HUES6 (cell line): ENCODE data around the gene C1QTNF1.
"Not testable (repeated sequence)": the region's sequence is repeated elsewhere in the genome, so short reads cannot be mapped to it uniquely, and the experiment has no call there.

Experiments used
- H3K27ac ChIP-seq: 2 replicates; pipeline ENCODE4 v1.7.0; 2013; ENCODE audit warnings: low read depth, mild to moderate bottlenecking, low read length, inconsistent platforms
- H3K27me3 ChIP-seq: 2 replicates; pipeline ENCODE4 v1.6.1; 2013; ENCODE audit warnings: low read length; ENCODE audit not compliant: control insufficient read depth, insufficient read depth
- H3K36me3 ChIP-seq: 2 replicates; pipeline ENCODE4 v1.6.1; 2013; ENCODE audit warnings: low read length; ENCODE audit not compliant: control insufficient read depth, insufficient read depth
- H3K4me1 ChIP-seq: 2 replicates; pipeline ENCODE4 v1.6.1; 2013; ENCODE audit warnings: low read length; ENCODE audit not compliant: control insufficient read depth, insufficient read depth
- H3K4me3 ChIP-seq: 2 replicates; pipeline ENCODE4 v1.5.1; 2013; ENCODE audit warnings: low read depth, low read length
- H3K9ac ChIP-seq: one replicate; pipeline ENCODE4 v1.6.1; 2013; ENCODE audit warnings: mild to moderate bottlenecking, low read length
- H3K9me3 ChIP-seq: 2 replicates; pipeline ENCODE4 v1.6.1; 2013; ENCODE audit warnings: low read depth, low read length; ENCODE audit not compliant: control insufficient read depth, insufficient read depth

C1QTNF1 gene

DNA sequence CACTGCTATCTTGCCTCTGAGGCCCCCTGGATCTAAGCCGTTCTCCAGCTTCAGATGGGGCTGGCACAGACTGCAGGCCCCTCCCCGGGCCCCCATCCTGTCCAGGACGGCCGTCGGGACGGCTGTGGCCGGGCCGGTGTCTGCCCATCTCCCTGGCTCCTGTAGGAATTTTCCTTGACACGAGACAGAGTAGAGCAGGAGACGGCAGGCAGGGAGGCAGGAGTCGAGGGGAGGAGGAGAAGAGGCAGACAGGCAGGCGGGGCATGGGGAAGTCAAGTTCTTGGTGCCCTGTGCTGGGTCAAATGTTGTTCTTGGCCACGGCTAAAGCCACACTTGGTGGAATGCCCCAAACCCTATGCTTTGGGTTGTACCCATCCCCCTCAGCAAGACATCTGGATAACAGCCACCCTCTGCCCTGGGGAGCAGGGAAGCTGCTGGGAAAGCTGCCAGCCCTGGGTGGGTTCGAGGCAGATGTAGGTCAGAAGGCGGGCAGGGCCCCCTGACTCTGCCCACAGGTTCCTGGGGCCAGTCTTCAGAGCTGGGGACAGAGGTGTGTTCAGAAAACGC, 4.0 kb downstream of the C1QTNF1 start:
- no peaks in the 10 kb centered on the region for H3K36me3 ChIP-seq
- H3K27ac ChIP-seq, result no peak overlapping the region
- H3K4me1 ChIP-seq, result peaks cover 14% of the 10 kb centered on the region
- H3K27me3 ChIP-seq, result peaks cover 84% of the 10 kb centered on the region
- H3K9ac ChIP-seq, result no peak overlapping the region
- no peaks in the 10 kb centered on the region for H3K9me3 ChIP-seq
- no peak overlapping the region for H3K4me3 ChIP-seq

- Histone ChIP-seq H3K4me3 (no peak overlapping the region), H3K27me3 (peaks cover 77% of the 10 kb centered on the region), H3K27ac (no peak overlapping the region), H3K36me3 (no peaks in the 10 kb centered on the region), H3K9me3 (no peaks in the 10 kb centered on the region), H3K4me1 (peaks cover 9% of the 10 kb centered on the region), H3K9ac (no peak overlapping the region)
These were observed 4.7 kb downstream of the C1QTNF1 start for GRCh38 chr17:79028496-79029326.

GRCh38 chr17:79029327-79030009, 5.5 kb downstream of the C1QTNF1 start:
- peaks cover 69% of the 10 kb centered on the region for H3K27me3 ChIP-seq
- no peak overlapping the region for H3K4me3 ChIP-seq
- H3K27ac ChIP-seq, result no peak overlapping the region
- no peak overlapping the region for H3K9ac ChIP-seq
- H3K36me3 ChIP-seq, result no peaks in the 10 kb centered on the region
- peaks cover 8% of the 10 kb centered on the region for H3K4me1 ChIP-seq
- H3K9me3 ChIP-seq, result no peaks in the 10 kb centered on the region

- not testable (repeated sequence) for H3K4me1 ChIP-seq, H3K36me3 ChIP-seq
These were observed 6.7 kb downstream of the C1QTNF1 start for GRCh38 chr17:79030636-79031035.

DNA sequence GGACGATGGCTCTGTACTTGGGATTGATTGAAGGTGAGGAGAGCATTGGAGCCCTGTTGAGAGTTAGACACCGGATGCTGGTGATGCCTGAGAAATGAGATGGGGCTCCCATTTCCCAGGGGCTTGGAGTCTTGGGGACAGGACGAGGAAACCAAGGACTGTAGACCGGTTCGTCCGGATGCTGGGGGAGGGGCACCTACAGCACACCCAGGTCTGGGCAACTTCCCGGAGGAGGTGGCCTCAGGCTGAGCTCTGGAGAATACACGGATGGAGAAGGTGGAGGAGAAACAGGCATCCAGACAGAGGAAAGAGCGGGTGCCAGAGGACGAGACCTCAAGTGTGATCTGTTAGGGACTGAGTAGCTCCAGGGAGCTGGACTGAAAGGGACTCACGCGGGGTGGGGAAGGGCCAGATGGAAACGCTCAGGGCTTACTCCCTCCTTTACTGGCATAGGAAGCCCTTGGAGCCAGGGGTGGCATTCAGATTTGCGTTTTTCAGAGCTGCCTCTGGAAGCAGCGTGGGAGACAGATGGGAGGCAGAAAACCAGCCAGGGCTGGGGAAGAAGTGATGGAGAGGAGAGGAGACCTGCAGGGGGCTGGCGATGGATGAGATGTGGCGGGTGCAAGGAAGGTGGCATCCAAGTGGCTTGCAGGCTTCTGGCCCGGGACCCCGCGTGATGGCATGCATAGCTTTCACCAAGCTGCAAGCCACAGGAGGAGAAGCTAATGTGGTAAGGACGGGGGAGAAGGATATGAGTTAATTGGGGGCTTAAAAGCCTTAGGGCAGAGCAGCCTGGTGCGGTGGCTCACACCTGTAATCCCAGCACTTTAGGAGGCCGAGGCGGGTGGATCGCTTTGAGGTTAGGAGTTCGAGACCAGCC, 8.3 kb downstream of the C1QTNF1 start:
- Histone ChIP-seq H3K4me1 (no peaks in the 10 kb centered on the region; the same call in 1 of the 2 replicates), H3K36me3 (no peaks in the 10 kb centered on the region), H3K9me3 (no peaks in the 10 kb centered on the region), H3K27ac (no peak overlapping the region), H3K9ac (no peak overlapping the region), H3K4me3 (no peak overlapping the region), H3K27me3 (peaks cover 42% of the 10 kb centered on the region)

More at GRCh38 chr17:79030636-79031035, 6.7 kb downstream of the C1QTNF1 start:
- not testable (repeated sequence) for H3K9me3 ChIP-seq, H3K27ac ChIP-seq, H3K4me3 ChIP-seq, H3K9ac ChIP-seq
- peaks cover 58% of the 10 kb centered on the region for H3K27me3 ChIP-seq

DNA sequence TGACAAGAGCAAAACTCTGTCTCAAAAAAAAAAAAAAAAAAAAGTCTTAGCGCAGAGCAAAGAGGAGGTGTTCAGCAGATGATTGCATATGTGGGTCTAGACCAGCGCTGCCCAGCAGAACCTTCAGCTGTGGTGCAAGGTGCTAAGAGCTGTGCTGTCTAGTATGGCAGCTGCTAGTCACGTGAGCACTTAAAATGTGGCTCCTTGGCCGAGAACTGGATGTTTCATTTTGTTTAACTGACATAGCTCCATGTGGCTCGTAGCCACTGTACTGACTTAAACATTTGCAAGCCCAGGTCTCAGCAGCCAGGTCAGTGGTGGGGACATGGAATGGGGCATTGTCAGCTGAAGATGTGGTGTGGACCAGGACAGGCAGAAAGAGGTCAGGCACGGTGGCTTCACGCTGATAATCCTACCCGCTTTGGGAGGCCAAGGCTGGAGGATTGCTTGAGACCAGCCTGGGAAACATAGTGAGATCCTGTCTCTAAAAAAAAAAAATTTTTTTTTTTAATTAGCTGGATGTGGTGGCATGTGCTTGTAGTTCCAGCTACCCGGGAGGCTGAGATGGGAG, 9.2 kb downstream of the C1QTNF1 start:
- no peaks in the 10 kb centered on the region for H3K36me3 ChIP-seq
- H3K9ac ChIP-seq, result no peak overlapping the region
- H3K9me3 ChIP-seq, result no peaks in the 10 kb centered on the region
- H3K27me3 ChIP-seq, result peaks cover 33% of the 10 kb centered on the region
- H3K4me1 ChIP-seq, result no peaks in the 10 kb centered on the region
- no peak overlapping the region for H3K4me3 ChIP-seq
- no peak overlapping the region for H3K27ac ChIP-seq

GRCh38 chr17:79033741-79034501, 10.0 kb downstream of the C1QTNF1 start:
- no peaks in the 10 kb centered on the region for H3K36me3 ChIP-seq
- no peak overlapping the region for H3K9ac ChIP-seq
- H3K27ac ChIP-seq, result no peak overlapping the region
- H3K9me3 ChIP-seq, result no peaks in the 10 kb centered on the region
- H3K4me1 ChIP-seq, result no peaks in the 10 kb centered on the region
- H3K27me3 ChIP-seq, result peaks cover 25% of the 10 kb centered on the region
- no peak overlapping the region for H3K4me3 ChIP-seq

- no peak overlapping the region for H3K27ac ChIP-seq
These were observed 11.0 kb downstream of the C1QTNF1 start for GRCh38 chr17:79034931-79035485.

DNA sequence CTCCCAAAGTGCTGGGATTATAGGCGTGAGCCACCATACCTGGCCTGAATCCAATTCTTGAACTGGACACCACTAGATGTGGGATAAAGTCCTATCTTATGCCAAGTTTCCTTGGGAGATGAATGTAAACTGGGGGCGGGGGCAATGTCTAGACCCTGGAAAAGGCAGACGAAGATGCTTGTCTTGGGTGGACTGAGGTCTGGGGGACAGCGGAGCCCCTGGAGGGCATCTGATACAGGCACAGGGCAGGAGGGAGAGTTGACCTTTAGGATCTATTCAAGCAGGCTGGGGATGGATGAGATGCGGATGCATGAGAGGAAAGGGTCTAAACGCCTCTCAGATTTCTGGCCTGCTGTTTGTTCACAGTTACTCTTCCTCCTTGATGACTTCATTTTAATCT, 11.7 kb downstream of the C1QTNF1 start:
- Histone ChIP-seq H3K27ac (no peak overlapping the region), H3K36me3 (no peaks in the 10 kb centered on the region), H3K4me3 (no peak overlapping the region), H3K9ac (no peak overlapping the region), H3K9me3 (no peaks in the 10 kb centered on the region), H3K4me1 (no peaks in the 10 kb centered on the region), H3K27me3 (peaks cover 12% of the 10 kb centered on the region)

More at GRCh38 chr17:79034931-79035485, 11.0 kb downstream of the C1QTNF1 start:
- Histone ChIP-seq H3K9me3 (no peaks in the 10 kb centered on the region), H3K4me1 (no peaks in the 10 kb centered on the region), H3K4me3 (no peak overlapping the region), H3K9ac (no peak overlapping the region), H3K36me3 (no peaks in the 10 kb centered on the region), H3K27me3 (peaks cover 14% of the 10 kb centered on the region)

- no peaks in the 10 kb centered on the region for H3K4me1 ChIP-seq
- H3K36me3 ChIP-seq, result no peaks in the 10 kb centered on the region
- no peak overlapping the region for H3K9ac ChIP-seq
- no peaks in the 10 kb centered on the region for H3K9me3 ChIP-seq
- no peak overlapping the region for H3K4me3 ChIP-seq
- H3K27me3 ChIP-seq, result peaks cover 12% of the 10 kb centered on the region
- H3K27ac ChIP-seq, result no peak overlapping the region
These were observed 12.2 kb downstream of the C1QTNF1 start for GRCh38 chr17:79036181-79036580.
